ENCODE data around the gene OLFM3.

The OLFM3 gene

GRCh38 chr1:101942516-101943193 is 54.1 kb downstream of the OLFM3 start:
- no peak for DNase-seq

DNA sequence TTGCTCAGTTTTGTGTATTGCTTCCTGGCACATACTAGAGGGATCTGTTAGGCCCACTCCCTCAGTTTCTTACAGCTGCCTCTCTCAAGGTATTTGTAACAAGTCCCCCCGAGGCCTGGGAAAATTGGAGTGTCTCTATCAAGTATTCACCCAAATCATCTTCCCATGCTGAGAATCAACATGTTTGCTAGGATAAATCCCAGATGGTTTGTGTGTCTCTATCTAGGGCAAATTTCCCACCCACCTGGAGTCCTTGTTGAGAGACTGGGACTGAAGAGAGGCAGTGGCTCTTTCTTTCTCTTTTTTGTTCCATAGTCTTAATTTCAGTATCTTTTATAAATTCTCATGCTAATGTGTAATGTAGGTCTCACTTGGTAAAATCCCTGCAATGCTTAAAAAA is 58.0 kb downstream of the OLFM3 start:
- no peak for DNase-seq

DNA sequence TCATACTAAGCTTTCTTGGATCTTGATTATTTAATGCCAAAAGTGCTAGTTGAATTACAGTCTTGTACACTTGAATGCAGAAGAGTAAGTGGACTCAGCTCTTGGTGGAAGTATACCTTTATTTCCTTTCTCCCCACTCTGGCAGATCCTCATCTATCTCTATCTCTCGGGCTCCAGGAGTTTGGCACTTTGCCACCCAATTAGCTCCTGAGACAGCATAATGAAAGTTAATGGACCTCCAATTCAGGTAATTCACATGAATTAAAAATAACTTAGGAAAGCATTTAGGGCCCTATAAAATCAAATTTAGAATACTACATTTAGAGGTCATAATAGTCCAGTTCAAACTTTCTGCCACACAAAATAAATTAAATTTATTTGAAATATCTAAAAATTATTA is 67.4 kb downstream of the OLFM3 start:
- DNase-seq: no peak

GRCh38 chr1:101928829-101929228 is 67.9 kb downstream of the OLFM3 start:
- no peak for DNase-seq

DNA sequence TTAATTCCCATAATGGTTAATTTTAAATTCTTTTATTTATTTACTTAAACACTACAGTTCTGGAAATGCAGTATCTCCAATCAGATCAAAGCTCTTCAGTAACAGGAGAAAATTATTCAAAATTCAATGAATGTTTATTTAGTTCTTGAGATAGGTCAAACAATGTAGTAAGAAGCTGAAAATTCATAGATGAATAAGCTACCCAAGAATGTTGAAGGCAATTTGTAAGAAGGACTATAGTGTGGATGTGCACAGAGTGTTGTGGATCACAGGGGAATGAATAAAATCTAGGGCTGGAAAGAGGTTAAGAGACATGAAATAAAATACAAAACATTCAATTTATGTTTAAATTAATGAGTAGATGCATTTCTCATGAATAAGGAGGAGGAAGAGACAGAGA is 72.0 kb downstream of the OLFM3 start:
- no peak for DNase-seq

GRCh38 chr1:101920577-101920976 is 76.1 kb downstream of the OLFM3 start:
- no peak for DNase-seq

DNA sequence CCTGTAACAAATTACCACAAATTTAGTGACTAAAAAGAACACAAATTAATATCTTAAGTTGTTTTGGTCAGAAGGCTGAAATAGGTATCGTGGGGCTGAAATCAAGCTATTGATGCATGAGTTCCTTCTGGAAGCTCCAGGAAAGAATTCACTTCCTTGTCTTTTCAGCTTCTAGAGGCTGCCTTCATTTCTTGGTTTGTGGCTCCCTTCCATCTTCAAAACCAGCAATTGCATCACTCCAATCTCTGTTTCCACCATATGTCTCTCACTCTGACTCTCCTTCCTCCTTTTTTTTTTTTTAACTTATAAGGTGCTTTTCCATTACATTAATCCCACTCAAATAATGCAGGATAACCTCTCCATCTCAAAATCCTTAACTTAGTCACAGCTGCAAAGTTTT is 78.4 kb downstream of the OLFM3 start:
- DNase-seq: no peak

GRCh38 chr1:101915597-101915996 is 81.1 kb downstream of the OLFM3 start:
- DNase-seq: no peak

DNA sequence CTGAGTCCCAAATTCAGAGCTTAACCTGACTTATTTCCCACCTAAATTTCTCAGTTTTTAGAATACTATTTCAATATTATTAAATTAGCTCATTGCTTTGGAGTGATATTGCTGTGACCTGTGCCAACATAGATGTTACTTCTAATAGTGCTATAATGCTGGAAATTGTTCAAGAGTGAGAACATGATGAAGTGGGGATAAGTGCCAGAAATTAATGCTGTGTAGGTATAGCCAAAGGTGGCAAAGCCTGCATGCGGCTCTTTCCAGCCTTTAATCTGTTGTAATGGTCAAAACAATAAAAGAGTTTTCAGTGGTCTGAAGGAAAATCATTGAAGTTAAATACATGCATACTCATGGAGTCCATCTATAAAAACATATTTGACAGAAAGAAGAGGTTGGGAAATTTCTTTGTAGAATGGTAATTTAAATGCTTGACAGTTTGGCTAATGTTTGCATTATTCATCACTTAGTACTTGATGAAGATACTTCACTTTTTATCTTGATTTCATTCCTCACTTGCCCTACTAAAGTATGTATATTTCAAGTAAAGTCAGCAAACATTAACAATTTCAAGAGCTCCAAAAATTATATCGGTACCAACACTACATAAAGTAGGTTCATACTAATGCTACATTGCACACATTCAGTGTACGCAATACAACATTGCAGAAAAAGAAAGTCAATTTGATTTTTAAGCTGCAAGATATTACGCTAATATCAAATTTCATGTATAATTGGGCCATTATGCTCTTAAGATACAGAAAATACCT is 82.1 kb downstream of the OLFM3 start:
- DNase-seq: no peak

GRCh38 chr1:101911894-101912293 is 84.8 kb downstream of the OLFM3 start:
- no peak for DNase-seq

DNA sequence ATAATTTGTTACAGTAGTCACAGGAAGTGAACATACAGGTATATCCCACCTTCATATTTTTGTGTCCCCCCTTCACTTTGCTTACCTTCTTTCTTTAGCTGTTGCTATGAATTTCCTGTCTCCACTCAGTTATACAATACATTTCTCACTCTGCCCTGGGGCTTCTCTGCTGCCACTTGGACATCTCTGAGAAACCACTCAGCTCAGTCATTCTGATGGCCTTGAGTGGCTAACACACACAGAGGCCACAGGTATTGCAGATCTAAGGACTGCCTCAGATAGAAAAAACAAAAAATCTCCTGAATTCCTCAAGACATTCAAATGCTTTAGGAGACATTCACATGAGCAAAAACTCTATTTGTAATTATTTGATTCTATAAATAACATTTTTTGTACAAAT is 87.7 kb downstream of the OLFM3 start:
- DNase-seq: no peak

DNA sequence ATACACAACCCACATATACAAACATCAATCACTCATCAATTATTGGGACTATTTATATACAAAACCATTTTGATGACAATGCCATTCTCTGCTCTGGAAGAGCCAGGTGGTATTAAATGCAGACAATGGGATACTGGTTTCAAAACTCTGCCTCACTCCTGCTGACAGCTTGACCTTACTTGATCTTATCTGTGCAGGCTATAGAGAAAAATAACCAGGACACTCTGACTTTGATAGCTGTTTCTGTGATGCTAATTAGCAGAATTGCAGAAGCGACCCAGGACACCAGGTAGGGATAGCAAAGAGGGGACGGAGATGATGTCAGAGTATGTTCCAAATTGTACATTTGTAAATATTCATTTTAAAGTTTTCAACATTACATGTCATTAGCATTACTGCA is 89.5 kb downstream of the OLFM3 start:
- no peak for DNase-seq

- DNase-seq: no peak
Observed at GRCh38 chr1:101905283-101905835, 91.4 kb downstream of the OLFM3 start.

DNA sequence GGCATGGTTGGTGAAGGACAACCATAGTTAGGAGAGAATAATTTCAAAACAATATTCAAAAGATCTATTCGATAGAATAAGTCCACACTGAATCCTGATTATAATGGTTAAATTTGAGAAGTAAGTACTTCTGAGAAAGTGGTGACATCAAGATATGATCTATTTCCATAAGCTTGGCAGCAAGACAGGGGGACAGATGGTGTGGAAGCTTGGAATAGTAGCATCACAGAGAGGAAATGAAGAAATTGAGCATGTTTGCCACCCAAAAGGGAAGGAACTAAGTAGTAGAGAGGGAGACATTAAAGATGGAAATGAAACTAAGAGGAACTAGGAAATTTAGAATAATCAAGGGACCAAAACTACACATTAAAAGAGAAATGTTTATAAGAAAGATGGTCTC is 94.5 kb downstream of the OLFM3 start:
- no peak for DNase-seq

- no peak for DNase-seq
Observed at GRCh38 chr1:101898137-101898536, 98.6 kb downstream of the OLFM3 start.

- no peak for DNase-seq
Observed at GRCh38 chr1:101884621-101885020, 112.1 kb downstream of the OLFM3 start.

DNA sequence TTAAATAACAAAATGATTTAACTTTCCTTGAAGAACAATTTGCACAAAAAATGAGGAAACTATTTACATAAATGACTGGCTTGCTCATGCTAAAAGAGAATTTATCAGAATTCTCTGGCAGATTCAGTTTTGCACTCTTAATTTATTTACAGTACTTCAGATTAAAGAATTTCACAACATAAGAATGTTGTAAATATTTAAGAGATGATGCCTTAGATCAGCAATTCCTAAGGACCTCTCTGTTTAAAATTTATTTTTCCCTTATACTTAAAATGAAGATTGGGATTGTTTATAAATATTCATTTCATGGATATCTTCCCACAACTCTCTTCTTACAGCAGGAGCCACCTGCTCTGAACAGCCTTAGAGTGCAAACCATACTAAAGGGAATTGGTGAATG is 120.8 kb downstream of the OLFM3 start:
- DNase-seq: no peak

DNA sequence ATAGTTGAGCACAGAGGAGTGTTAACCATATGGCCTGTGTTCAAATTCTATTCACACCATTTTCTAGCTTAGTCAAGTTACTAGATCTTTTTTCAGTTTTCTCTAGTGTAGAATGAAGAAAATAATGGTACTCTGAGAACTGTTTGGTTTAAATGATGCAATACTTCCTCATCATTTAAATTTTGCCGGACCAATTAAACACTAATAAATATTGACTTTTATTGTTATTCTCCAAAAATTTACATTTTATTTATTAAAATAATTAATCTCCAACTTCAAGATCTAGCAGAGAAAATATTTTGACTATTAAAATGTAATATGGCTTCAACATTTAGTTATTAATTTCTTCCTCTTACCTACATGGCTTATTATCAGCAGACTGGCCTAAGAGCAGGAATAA is 123.1 kb downstream of the OLFM3 start:
- no peak for DNase-seq

DNA sequence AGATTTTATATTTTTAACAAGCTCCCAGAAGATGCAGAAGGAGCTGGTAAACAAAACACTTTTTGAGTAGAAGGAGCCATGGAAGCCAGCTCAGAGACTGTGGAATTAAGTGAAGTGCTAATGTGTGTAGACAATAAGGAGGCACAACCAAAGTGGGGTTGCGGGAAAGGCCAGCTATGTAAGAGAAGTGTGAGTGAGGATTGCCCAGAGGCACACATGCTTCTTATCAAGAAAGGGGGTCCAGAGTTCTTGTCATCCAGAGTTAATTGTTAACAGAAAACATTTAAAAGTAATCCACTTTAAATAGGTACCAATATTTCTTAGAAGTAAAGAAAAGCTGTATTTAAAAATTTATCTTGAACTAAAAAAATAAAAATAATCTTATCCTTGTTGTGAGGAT is 136.8 kb downstream of the OLFM3 start:
- no peak for DNase-seq

DNA sequence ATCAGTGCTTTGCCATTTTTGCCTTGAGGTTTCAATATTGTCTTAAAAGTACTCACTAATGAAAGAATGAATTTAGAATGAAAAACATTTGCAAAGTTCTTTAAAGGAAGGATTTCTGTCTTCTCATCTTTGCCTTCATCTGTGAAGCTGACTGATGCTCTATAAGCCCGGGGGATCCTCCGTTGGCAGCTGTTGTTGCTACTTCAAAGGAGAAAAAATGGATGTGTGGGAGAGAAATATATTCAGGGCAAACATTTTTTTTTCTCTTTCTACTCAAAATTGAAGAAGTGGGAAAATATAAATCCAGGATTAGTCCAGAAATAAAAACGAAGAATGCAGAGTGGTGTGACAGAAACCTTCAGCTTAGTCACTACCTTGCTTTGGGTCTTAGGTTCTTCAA is 142.5 kb downstream of the OLFM3 start:
- no peak for DNase-seq

- no peak for DNase-seq
Observed at GRCh38 chr1:101852936-101853335, 143.8 kb downstream of the OLFM3 start.

DNA sequence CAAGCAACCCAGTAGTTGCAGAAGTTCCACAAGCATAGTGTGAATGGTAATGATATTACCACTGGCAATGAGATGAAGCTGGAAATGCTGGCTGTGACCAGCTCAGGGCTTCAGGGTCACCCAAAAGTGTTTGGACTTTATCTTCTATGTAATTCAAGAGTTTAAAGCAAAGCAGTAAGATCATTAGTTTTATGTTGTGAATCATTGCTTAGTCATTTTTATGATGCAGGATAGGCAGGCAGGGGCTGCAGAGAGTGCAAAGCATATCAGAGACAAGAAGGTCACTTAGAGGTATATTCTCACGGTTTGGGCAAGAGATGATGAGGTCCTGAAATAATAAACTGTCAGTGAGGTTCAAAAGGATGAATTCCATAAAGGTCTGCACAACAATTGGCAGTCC is 147.4 kb downstream of the OLFM3 start:
- no peak for DNase-seq

GRCh38 chr1:101847626-101848025 is 149.1 kb downstream of the OLFM3 start:
- no peak for DNase-seq

DNA sequence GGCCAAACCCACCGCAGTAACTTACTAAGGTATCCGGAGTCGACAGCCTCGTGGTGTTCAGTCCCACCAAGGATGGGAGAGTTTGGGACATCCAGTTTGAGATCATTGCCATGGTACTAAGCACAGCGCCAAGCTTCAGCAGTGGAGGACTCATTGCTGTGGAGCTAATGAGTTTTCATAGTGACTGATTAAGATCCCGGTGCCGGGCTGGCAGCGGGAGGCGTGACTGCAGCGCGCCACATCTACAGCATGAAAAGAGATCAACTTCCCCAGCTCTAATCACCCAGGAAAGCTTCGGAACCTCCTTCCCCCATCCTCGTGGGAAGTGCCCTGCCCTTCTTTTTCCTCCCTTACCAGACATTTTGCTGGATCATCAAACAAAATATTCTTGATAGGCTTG is 149.9 kb downstream of the OLFM3 start:
- no peak for DNase-seq

DNA sequence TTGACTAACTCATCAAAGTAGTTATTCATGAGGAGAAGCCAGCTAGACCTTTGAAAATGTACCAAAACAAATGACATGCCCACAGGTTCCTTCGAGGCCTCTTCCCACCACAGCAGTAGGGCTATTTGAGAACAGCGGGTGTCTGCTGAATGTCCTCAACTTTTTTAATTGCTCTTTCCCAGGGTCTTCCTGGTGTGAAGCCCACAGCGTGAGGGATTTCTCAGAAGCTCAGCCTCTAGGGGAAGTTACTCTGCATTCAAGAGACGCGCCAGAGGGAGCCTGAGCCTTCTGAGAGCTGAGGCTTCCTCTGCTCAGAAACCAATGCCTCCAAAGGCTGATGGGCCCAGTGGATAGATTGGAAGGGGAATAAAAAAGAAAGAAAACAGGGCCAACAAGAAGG is 153.6 kb downstream of the OLFM3 start:
- DNase-seq: no peak
